ENCODE results near the gene MBP.

The MBP gene

GRCh38 chr18:77098029-77098428 lies 34.6 kb downstream of the MBP start:
- no peak for DNase-seq

- no peak for DNase-seq
Measured at GRCh38 chr18:77096936-77097886, 35.4 kb downstream of the MBP start.

GRCh38 chr18:77095391-77096371 lies 36.9 kb downstream of the MBP start:
- DNase-seq, result no peak

GRCh38 chr18:77093586-77093985 lies 39.0 kb downstream of the MBP start:
- no peak for DNase-seq

GRCh38 chr18:77093067-77093430 lies 39.5 kb downstream of the MBP start:
- no peak for DNase-seq

- no peak for DNase-seq
Measured at GRCh38 chr18:77092104-77093066, 40.2 kb downstream of the MBP start.

GRCh38 chr18:77091366-77091765 lies 41.2 kb downstream of the MBP start:
- DNase-seq, result no peak

- no peak for DNase-seq
Measured at GRCh38 chr18:77090546-77091174, 41.9 kb downstream of the MBP start.

- DNase-seq, result no peak
Measured at GRCh38 chr18:77089723-77090285, 42.8 kb downstream of the MBP start.

GRCh38 chr18:77088963-77089722 lies 43.4 kb downstream of the MBP start:
- DNase-seq, result no peak

GRCh38 chr18:77087393-77088141 lies 45.0 kb downstream of the MBP start:
- DNase-seq, result no peak

GRCh38 chr18:77086656-77087392 lies 45.8 kb downstream of the MBP start:
- no peak for DNase-seq

GRCh38 chr18:77086034-77086433 lies 46.5 kb downstream of the MBP start:
- no peak for DNase-seq

GRCh38 chr18:77084688-77085035 lies 47.9 kb downstream of the MBP start:
- no peak for DNase-seq

- no peak for DNase-seq
Measured at GRCh38 chr18:77082316-77082955, 50.1 kb downstream of the MBP start.

- no peak for DNase-seq
Measured at GRCh38 chr18:77081390-77081778, 51.2 kb downstream of the MBP start.

- no peak for DNase-seq
Measured at GRCh38 chr18:77079954-77080682, 52.5 kb downstream of the MBP start.

- no peak for DNase-seq
Measured at GRCh38 chr18:77079088-77079487, 53.5 kb downstream of the MBP start.
